DOHH2 (cell line): ENCODE measurements around the gene ZNF862.
A peak's percentile ranks its signal among the peaks of the same experiment; 100 is the strongest.

Experiments
- H3F3A ChIP-seq: fragments of 200-600 bp; sonication (generic), shearing (Covaris generic); 2 replicates; pipeline ENCODE4 v1.6.0; 2016; ENCODE audit warnings: antibody characterized with exemption, mild to moderate bottlenecking; ENCODE audit not compliant: control insufficient read depth, insufficient read depth
- H3K27ac ChIP-seq: fragments of 200-600 bp; sonication (generic); 2 replicates; pipeline ENCODE4 v1.5.1; 2014; ENCODE audit warnings: low read depth, mild to moderate bottlenecking, low read length, moderate library complexity
- H3K27me3 ChIP-seq: fragments of 200-600 bp; sonication (generic); 2 replicates; pipeline ENCODE4 v1.6.1; 2014; ENCODE audit warnings: mild to moderate bottlenecking, low read length, mixed read lengths; ENCODE audit not compliant: control insufficient read depth
- H3K36me3 ChIP-seq: fragments of 200-600 bp; sonication (generic); 2 replicates; pipeline ENCODE4 v1.6.1; 2014; ENCODE audit warnings: mild to moderate bottlenecking, low read length, moderate library complexity, mixed read lengths; ENCODE audit not compliant: control insufficient read depth
- H3K4me1 ChIP-seq: fragments of 200-600 bp; sonication (generic); 2 replicates; pipeline ENCODE4 v1.6.1; 2014; ENCODE audit warnings: mild to moderate bottlenecking, low read length, mixed read lengths; ENCODE audit not compliant: control insufficient read depth
- H3K4me2 ChIP-seq: fragments of 200-600 bp; sonication (generic); 2 replicates; pipeline ENCODE4 v1.6.0; 2014; ENCODE audit warnings: mild to moderate bottlenecking, low read length, moderate library complexity
- H3K4me3 ChIP-seq: fragments of 200-600 bp; sonication (generic); 2 replicates; pipeline ENCODE4 v1.5.1; 2014; ENCODE audit warnings: mild to moderate bottlenecking, low read length, mixed read lengths
- H3K79me2 ChIP-seq: fragments of 200-600 bp; sonication (generic); 2 replicates; pipeline ENCODE4 v1.6.1; 2014; ENCODE audit warnings: mild to moderate bottlenecking, low read length, mixed read lengths; ENCODE audit not compliant: control insufficient read depth
- H3K9me2 ChIP-seq: fragments of 200-600 bp; sonication (generic); replicated peaks from 2 replicates; pipeline ENCODE4 v1.6.1; 2014; ENCODE audit warnings: mild to moderate bottlenecking, low read length, mixed read lengths; ENCODE audit not compliant: control insufficient read depth
- H3K9me3 ChIP-seq: fragments of 200-600 bp; sonication (generic); 2 replicates; pipeline ENCODE4 v1.6.1; 2014; ENCODE audit warnings: antibody characterized with exemption, low read length, mixed read lengths; ENCODE audit not compliant: control insufficient read depth, insufficient read depth
- H4K20me1 ChIP-seq: fragments of 200-600 bp; sonication (generic); 2 replicates; pipeline ENCODE4 v1.6.0; 2014; ENCODE audit warnings: low read depth, mild to moderate bottlenecking, antibody characterized with exemption, low read length, moderate library complexity; ENCODE audit not compliant: control insufficient read depth, insufficient read depth
- EZH2phosphoT487 ChIP-seq: fragments of 200-600 bp; sonication (generic); IDR thresholded peaks from 2 replicates; pipeline ENCODE4 v1.6.1; 2017; ENCODE audit warnings: borderline replicate concordance, mild to moderate bottlenecking, antibody characterized with exemption, low read length, moderate library complexity, mixed read lengths
- TF ChIP-seq, protein P1 (sequence below): fragments of 200-600 bp; sonication (generic); IDR thresholded peaks from one replicate; pipeline ENCODE4 v1.5.1; 2014; ENCODE audit warnings: antibody characterized with exemption, mild to moderate bottlenecking, low read depth, low read length; ENCODE audit not compliant: poor library complexity, severe bottlenecking

The ZNF862 gene

DNA sequence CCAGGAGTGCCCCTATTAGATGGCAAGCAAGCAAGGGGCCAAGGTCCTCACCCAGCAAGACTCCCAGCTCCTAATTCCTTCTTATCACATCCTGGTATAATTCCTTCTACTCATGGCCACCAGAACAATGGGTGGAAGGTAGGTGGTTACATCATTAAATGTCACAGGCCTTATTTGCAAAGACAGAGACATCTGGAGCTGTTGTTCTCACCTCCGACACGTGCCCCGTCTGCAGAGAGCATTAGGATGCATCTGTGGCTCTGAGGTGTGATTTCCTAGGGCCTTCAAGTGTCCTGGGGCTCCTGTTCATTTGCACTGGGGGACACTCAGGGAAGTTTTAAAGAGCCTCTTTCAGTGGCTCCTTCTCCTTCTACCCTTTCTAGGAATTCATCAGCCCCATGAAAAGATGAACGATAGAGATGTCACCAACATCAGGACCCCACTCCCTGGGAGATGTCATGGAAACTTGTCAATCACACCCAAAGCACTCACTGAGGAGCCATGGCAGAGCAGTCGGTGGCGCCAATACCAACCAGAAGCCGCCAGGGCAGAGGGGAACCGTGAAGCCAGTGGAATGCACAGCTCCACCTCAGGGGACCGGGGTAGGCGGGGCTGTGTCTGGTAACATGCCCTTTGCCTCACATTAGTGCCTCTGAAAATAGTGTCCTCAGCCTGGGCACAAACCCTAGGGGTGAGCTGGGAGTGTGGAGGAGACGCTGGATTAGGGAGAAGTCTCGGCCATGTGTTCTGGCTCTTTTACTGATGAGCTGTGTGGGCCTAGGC is 32.7 kb downstream of the ZNF862 start:
- no peak overlapping the region for H3K4me3 ChIP-seq
- peaks cover 2% of the 10 kb centered on the region; the same call in 1 of the 2 replicates for H4K20me1 ChIP-seq
- H3K4me2 ChIP-seq, result no peak overlapping the region
- H3K9me3 ChIP-seq, result no peaks in the 10 kb centered on the region
- TF ChIP-seq EZH2phosphoT487, result no peak
- TF ChIP-seq, protein P1, sequence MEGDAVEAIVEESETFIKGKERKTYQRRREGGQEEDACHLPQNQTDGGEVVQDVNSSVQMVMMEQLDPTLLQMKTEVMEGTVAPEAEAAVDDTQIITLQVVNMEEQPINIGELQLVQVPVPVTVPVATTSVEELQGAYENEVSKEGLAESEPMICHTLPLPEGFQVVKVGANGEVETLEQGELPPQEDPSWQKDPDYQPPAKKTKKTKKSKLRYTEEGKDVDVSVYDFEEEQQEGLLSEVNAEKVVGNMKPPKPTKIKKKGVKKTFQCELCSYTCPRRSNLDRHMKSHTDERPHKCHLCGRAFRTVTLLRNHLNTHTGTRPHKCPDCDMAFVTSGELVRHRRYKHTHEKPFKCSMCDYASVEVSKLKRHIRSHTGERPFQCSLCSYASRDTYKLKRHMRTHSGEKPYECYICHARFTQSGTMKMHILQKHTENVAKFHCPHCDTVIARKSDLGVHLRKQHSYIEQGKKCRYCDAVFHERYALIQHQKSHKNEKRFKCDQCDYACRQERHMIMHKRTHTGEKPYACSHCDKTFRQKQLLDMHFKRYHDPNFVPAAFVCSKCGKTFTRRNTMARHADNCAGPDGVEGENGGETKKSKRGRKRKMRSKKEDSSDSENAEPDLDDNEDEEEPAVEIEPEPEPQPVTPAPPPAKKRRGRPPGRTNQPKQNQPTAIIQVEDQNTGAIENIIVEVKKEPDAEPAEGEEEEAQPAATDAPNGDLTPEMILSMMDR, result no peak
- H3K4me1 ChIP-seq, result peaks cover 47% of the 10 kb centered on the region
- H3K79me2 ChIP-seq, result peaks cover 21% of the 10 kb centered on the region
- H3K27me3 ChIP-seq, result no peaks in the 10 kb centered on the region
- H3K27ac ChIP-seq, result peak overlapping the region; percentile 36; the same call in 1 of the 2 replicates
- H3K36me3 ChIP-seq, result peaks cover 9% of the 10 kb centered on the region
- peaks cover 10% of the 10 kb centered on the region; the same call in 1 of the 2 replicates for H3F3A ChIP-seq
- no peaks in the 10 kb centered on the region for H3K9me2 ChIP-seq

DNA sequence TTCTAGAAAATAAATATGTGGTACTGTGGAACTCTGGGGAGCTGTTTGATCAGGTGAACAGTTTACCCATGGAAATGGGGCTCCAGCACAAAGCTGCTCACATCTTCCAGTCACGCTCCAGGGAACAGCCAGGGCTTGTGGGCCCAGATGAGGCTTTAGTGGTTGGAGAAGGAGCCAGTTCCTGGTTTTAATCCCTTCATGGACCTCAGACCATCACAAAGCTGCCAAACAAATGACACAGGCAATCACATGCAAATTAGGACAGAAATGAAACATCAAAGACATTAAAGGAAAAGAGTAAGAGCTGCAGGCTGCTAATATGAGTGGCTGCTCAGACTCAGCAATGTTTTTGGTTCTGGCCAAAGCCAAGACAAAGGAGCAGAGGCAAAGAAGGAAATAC is 33.4 kb downstream of the ZNF862 start:
- peaks cover 9% of the 10 kb centered on the region for H3K36me3 ChIP-seq
- H3K27me3 ChIP-seq, result no peaks in the 10 kb centered on the region
- H3K79me2 ChIP-seq, result peaks cover 21% of the 10 kb centered on the region
- no peak for TF ChIP-seq EZH2phosphoT487
- TF ChIP-seq, protein P1, result no peak
- H4K20me1 ChIP-seq, result peaks cover 2% of the 10 kb centered on the region; the same call in 1 of the 2 replicates
- H3K4me1 ChIP-seq, result peaks cover 47% of the 10 kb centered on the region
- H3K4me3 ChIP-seq, result peak overlapping the region; percentile 86; the same call in 1 of the 2 replicates
- peaks cover 10% of the 10 kb centered on the region; the same call in 1 of the 2 replicates for H3F3A ChIP-seq
- no peaks in the 10 kb centered on the region for H3K9me3 ChIP-seq
- peak overlapping the region; percentile 74 for H3K4me2 ChIP-seq
- H3K27ac ChIP-seq, result peak overlapping the region; percentile 36
- H3K9me2 ChIP-seq, result no peaks in the 10 kb centered on the region

DNA sequence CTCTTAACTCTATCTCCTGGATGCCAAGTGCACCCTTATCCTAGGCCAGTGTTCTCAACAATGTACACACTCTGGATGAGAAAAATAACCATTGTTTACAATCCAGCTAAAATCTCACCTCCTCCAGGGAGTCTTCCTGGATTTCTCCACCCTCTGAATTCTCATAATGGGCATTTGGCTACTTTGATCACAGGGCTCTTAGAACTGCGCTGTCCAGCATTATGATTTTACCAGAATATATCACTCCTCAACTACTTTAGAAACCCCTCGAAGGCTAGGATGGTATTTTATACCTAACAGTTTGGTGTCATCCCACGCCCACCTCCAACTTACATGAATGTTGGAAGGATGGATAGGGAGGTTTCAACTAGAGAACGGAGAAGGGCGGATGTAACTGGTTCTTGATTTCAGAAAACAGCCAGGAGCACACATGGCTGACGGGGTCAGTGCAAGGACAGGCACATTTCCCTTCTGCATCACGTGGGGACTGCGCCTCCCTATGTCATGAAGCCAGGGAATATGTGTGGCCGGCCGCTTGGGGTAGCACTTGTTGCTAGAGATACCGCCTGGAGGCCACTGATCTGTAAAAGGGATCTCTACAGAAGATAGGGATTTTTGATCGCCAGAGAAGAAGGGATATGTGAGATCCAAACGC is 34.4 kb downstream of the ZNF862 start:
- Histone ChIP-seq H3K36me3 (peaks cover 9% of the 10 kb centered on the region), H3K9me3 (no peaks in the 10 kb centered on the region), H3K4me2 (peak overlapping the region; percentile 74), H3K4me1 (peaks cover 42% of the 10 kb centered on the region), H4K20me1 (peaks cover 2% of the 10 kb centered on the region; the same call in 1 of the 2 replicates), H3K9me2 (no peaks in the 10 kb centered on the region), H3K27me3 (no peaks in the 10 kb centered on the region), H3K79me2 (peaks cover 21% of the 10 kb centered on the region), H3K27ac (peak overlapping the region; percentile 27), H3F3A (peaks cover 10% of the 10 kb centered on the region; the same call in 1 of the 2 replicates), H3K4me3 (peak overlapping the region; percentile 86)
- TF ChIP-seq, protein P1, result peak; percentile 28
- TF ChIP-seq EZH2phosphoT487, result no peak
